SK-N-SH treated with all-trans-retinoic acid at 6 μM for 48 hours (cell line): ENCODE data around the gene USP24.
"Not testable (repeated sequence)": the region's sequence is repeated elsewhere in the genome, so short reads cannot be mapped to it uniquely, and the experiment has no call there.

ENCODE experiments used
- ATAC-seq: fragments of 200-7000 bp; cut with Tn5 transposase; 3 replicates; pipeline ENCODE4 v1.9.1; 2020; ENCODE audit warnings: mild to moderate bottlenecking, moderate library complexity
- ARNTL ChIP-seq: fragments of 450-650 bp; formaldehyde crosslinking; IDR thresholded peaks from 2 replicates; pipeline ENCODE4 v1.5.0; 2020; ENCODE audit warnings: low read depth, mild to moderate bottlenecking, moderate library complexity, borderline replicate concordance
- BACH2 ChIP-seq: fragments of 250-450 bp; sonication (Bioruptor Pico); IDR thresholded peaks from 2 replicates; pipeline ENCODE4 v1.9.0; 2021; ENCODE audit warnings: mild to moderate bottlenecking, borderline replicate concordance
- CREB5 ChIP-seq: fragments of 250-450 bp; sonication (Bioruptor Pico); IDR thresholded peaks from 2 replicates; pipeline ENCODE4 v1.5.1; 2020; ENCODE audit warnings: low read depth, mild to moderate bottlenecking, moderate library complexity
- CSDC2 ChIP-seq: fragments of 250-450 bp; sonication (Bioruptor Pico); IDR thresholded peaks from 2 replicates; pipeline ENCODE4 v1.5.0; 2020; ENCODE audit warnings: mild to moderate bottlenecking, moderate library complexity
- CSRNP3 ChIP-seq: fragments of 250-450 bp; sonication (Bioruptor Pico); IDR thresholded peaks from 2 replicates; pipeline ENCODE4 v1.5.1; 2021; ENCODE audit warnings: mild to moderate bottlenecking, moderate library complexity
- ESRRG ChIP-seq: fragments of 250-450 bp; sonication (Bioruptor Pico); IDR thresholded peaks from 2 replicates; pipeline ENCODE4 v1.6.1; 2021; ENCODE audit warnings: mild to moderate bottlenecking
- ISL1 ChIP-seq: fragments of 250-450 bp; sonication (Bioruptor Pico); IDR thresholded peaks from 2 replicates; pipeline ENCODE4 v2.1.2; 2022; ENCODE audit warnings: mild to moderate bottlenecking, moderate library complexity
- OSR1 ChIP-seq: fragments of 250-450 bp; sonication (Bioruptor Pico); IDR thresholded peaks from 2 replicates; pipeline ENCODE4 v1.8.0; 2022; ENCODE audit warnings: moderate library complexity, mild to moderate bottlenecking, inconsistent platforms
- PATZ1 ChIP-seq: fragments of 250-450 bp; sonication (Bioruptor Pico); IDR thresholded peaks from 2 replicates; pipeline ENCODE4 v1.8.0; 2020; ENCODE audit warnings: mild to moderate bottlenecking, moderate library complexity, borderline replicate concordance
- POU6F1 ChIP-seq: fragments of 250-450 bp; sonication (Bioruptor Pico); IDR thresholded peaks from 2 replicates; pipeline ENCODE4 v1.8.0; 2021; ENCODE audit warnings: low read depth, mild to moderate bottlenecking, moderate library complexity, borderline replicate concordance
- PPARA ChIP-seq: fragments of 250-450 bp; sonication (Bioruptor Pico); IDR thresholded peaks from 2 replicates; pipeline ENCODE4 v1.5.0; 2020; ENCODE audit warnings: mild to moderate bottlenecking, borderline replicate concordance
- RARB ChIP-seq: fragments of 250-450 bp; sonication (Bioruptor Pico); IDR thresholded peaks from 2 replicates; pipeline ENCODE4 v1.8.0; 2021; ENCODE audit warnings: mild to moderate bottlenecking, moderate library complexity
- SNAI2 ChIP-seq: fragments of 250-450 bp; sonication (Bioruptor Pico); IDR thresholded peaks from 2 replicates; pipeline ENCODE4 v1.5.0; 2020; ENCODE audit warnings: mild to moderate bottlenecking, moderate library complexity
- TCF4 ChIP-seq: fragments of 250-450 bp; sonication (Bioruptor Pico); IDR thresholded peaks from 2 replicates; pipeline ENCODE4 v1.8.0; 2021; ENCODE audit warnings: mild to moderate bottlenecking, moderate library complexity, borderline replicate concordance
- TOX ChIP-seq: fragments of 250-450 bp; sonication (Bioruptor Pico); IDR thresholded peaks from 2 replicates; pipeline ENCODE4 v1.8.0; 2021; ENCODE audit warnings: mild to moderate bottlenecking, moderate library complexity, borderline replicate concordance
- ZC3H10 ChIP-seq: fragments of 250-450 bp; sonication (Bioruptor Pico); IDR thresholded peaks from 2 replicates; pipeline ENCODE4 v1.5.1; 2021; ENCODE audit warnings: mild to moderate bottlenecking, moderate library complexity
- ZFP3 ChIP-seq: fragments of 250-450 bp; sonication (Bioruptor Pico); IDR thresholded peaks from 2 replicates; pipeline ENCODE4 v1.5.0; 2020; ENCODE audit warnings: mild to moderate bottlenecking, moderate library complexity
- ZFP30 ChIP-seq: fragments of 450-650 bp; formaldehyde crosslinking; IDR thresholded peaks from 2 replicates; pipeline ENCODE4 v1.5.0; 2022; ENCODE audit warnings: mild to moderate bottlenecking, moderate library complexity
- ZNF70 ChIP-seq: fragments of 450-650 bp; formaldehyde crosslinking; IDR thresholded peaks from 2 replicates; pipeline ENCODE4 v1.5.0; 2020; ENCODE audit warnings: mild to moderate bottlenecking, moderate library complexity
- ZNF8 ChIP-seq: fragments of 450-650 bp; formaldehyde crosslinking; IDR thresholded peaks from 2 replicates; pipeline ENCODE4 v1.5.0; 2020; ENCODE audit warnings: mild to moderate bottlenecking, moderate library complexity

Gene USP24

GRCh38 chr1:55034476-55035133, 180.6 kb downstream of the USP24 start (continued):
- TF ChIP-seq SNAI2 (CRISPR knock-in tag) (no peak), TOX (CRISPR knock-in tag) (no peak), ZFP3 (CRISPR knock-in tag) (no peak)

- ATAC-seq: no peak
- TF ChIP-seq RARB (CRISPR knock-in tag): no peak
- TF ChIP-seq ESRRG: no peak
- TF ChIP-seq PATZ1: no peak
- no peak for TF ChIP-seq CREB5 (CRISPR knock-in tag)
- no peak for TF ChIP-seq CSRNP3 (CRISPR knock-in tag)
- TF ChIP-seq TCF4: no peak
- no peak for TF ChIP-seq OSR1 (CRISPR knock-in tag)
- no peak for TF ChIP-seq ZNF8
- no peak for TF ChIP-seq ZFP30 (CRISPR knock-in tag)
- no peak for TF ChIP-seq POU6F1 (CRISPR knock-in tag)
- TF ChIP-seq ZC3H10: no peak
- TF ChIP-seq TOX (CRISPR knock-in tag): no peak
- TF ChIP-seq ARNTL (CRISPR knock-in tag): no peak
- TF ChIP-seq CSDC2 (CRISPR knock-in tag): no peak
- TF ChIP-seq ZNF70 (CRISPR knock-in tag): no peak
- TF ChIP-seq ISL1 (CRISPR knock-in tag): no peak
- no peak for TF ChIP-seq PPARA (CRISPR knock-in tag)
- no peak for TF ChIP-seq SNAI2 (CRISPR knock-in tag)
- TF ChIP-seq ZFP3 (CRISPR knock-in tag): no peak
- no peak for TF ChIP-seq BACH2
- TF ChIP-seq, all 23 proteins: peak for 0
These were observed 181.9 kb downstream of the USP24 start for GRCh38 chr1:55033265-55033614.

- not testable (repeated sequence) for ATAC-seq
These were observed 184.1 kb downstream of the USP24 start for GRCh38 chr1:55031098-55031497.

- not testable (repeated sequence) for ATAC-seq
These were observed 188.5 kb downstream of the USP24 start for GRCh38 chr1:55026682-55027081.

- not testable (repeated sequence) for ATAC-seq
These were observed 191.0 kb downstream of the USP24 start for GRCh38 chr1:55024163-55024562.

GRCh38 chr1:55021942-55022546, 193.1 kb downstream of the USP24 start:
- TF ChIP-seq SNAI2 (CRISPR knock-in tag) (peak; percentile 72; the same call in 1 of the 2 replicates), ESRRG (no peak)
- peak; percentile 100 for ATAC-seq
